GM12878 (cell line): ENCODE results near the gene RND2. TPM values are rescaled to one million over a fixed set of nuclear protein-coding genes. Genes with fewer than 3 reads are reported as not detected.
A peak's percentile ranks its signal among the peaks of the same experiment; 100 is the strongest.

Source experiments
- BMI1 ChIP-seq: fragments of 450-650 bp; IDR thresholded peaks from 2 replicates; pipeline ENCODE4 v1.6.1; 2016; ENCODE audit warnings: mild to moderate bottlenecking, moderate library complexity, borderline replicate concordance
- CBX3 ChIP-seq: fragments of 200-600 bp; sonication (generic); IDR thresholded peaks from 2 replicates; pipeline ENCODE4 v1.6.1; 2016; ENCODE audit warnings: low read depth, borderline replicate concordance
- JUNB ChIP-seq: IDR thresholded peaks from 2 replicates; pipeline ENCODE4 v1.6.1; 2016; ENCODE audit warnings: antibody characterized with exemption, mild to moderate bottlenecking
- PRDM15 ChIP-seq: fragments of 450-650 bp; formaldehyde crosslinking; IDR thresholded peaks from 2 replicates; pipeline ENCODE4 v1.4.0; 2020; ENCODE audit warnings: mild to moderate bottlenecking, moderate library complexity
- SIN3A ChIP-seq: IDR thresholded peaks from 2 replicates; pipeline ENCODE4 v1.6.1; 2012; ENCODE audit warnings: low read depth, low read length, improper control_type of control experiment
- polyA plus RNA-seq, 11 experiments: library from polyadenylated mRNA; depleted of rRNA in 4 of 11; unstranded in 6 of 11; stranded (reverse) in 5 of 11; fragments of >200 nt; fragmentation: Nextera tagmentation in 4 of 11; fragmentation: Illumina TruSeq in 1 of 11; extraction: Ambion mirVana in 4 of 11; extraction: Trizol in 1 of 11; gene quantifications; 1 replicate in 1 of 11; 2 replicates in 10 of 11; pipeline versions ENCODE4 v1.2.1 to v1.2.3, GENCODE V29; 2011 to 2016; ENCODE audit warnings: inconsistent platforms in 2 of 11, missing spikeins in 2 of 11, low read depth in 1 of 11
- total RNA-seq, 4 experiments: library from RNA; depleted of rRNA in 3 of 4; stranded (reverse); fragments of >200 nt in 3 of 4; fragmentation: Illumina TruSeq in 1 of 4; extraction: Trizol in 1 of 4; gene quantifications; 2 replicates each; pipeline versions ENCODE4 v1.2.1 to v1.2.3, GENCODE V29; 2013 to 2021
- TF ChIP-seq, protein P1 (sequence below): IDR thresholded peaks from 2 replicates; pipeline ENCODE4 v1.6.1; 2011; ENCODE audit warnings: borderline replicate concordance, low read depth, mild to moderate bottlenecking, moderate library complexity, low read length; ENCODE audit not compliant: insufficient read depth, poor library complexity, severe bottlenecking

The RND2 gene
- total and polyA plus RNA-seq, 10 of the 15 experiments (the other 5 are each of a cell fraction or from before 2014, with no cell fraction given), result 0.01 to 0.05 (median 0.03) TPM; not detected in 6

GRCh38 chr17:43024407-43025289, at the start of gene RND2 (continued):
- no peak for TF ChIP-seq CBX3
- peak; percentile 95 for TF ChIP-seq BMI1
- no peak for TF ChIP-seq PRDM15
- peak; percentile 74 for TF ChIP-seq SIN3A
- TF ChIP-seq, protein P1, sequence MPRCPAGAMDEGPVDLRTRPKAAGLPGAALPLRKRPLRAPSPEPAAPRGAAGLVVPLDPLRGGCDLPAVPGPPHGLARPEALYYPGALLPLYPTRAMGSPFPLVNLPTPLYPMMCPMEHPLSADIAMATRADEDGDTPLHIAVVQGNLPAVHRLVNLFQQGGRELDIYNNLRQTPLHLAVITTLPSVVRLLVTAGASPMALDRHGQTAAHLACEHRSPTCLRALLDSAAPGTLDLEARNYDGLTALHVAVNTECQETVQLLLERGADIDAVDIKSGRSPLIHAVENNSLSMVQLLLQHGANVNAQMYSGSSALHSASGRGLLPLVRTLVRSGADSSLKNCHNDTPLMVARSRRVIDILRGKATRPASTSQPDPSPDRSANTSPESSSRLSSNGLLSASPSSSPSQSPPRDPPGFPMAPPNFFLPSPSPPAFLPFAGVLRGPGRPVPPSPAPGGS, result no peak
- peak; percentile 29; the same call in 1 of the 2 replicates for TF ChIP-seq JUNB
- TF ChIP-seq, all 136 proteins: peak for 30
